ENCODE measurements around the gene DNAL4.

DNA sequence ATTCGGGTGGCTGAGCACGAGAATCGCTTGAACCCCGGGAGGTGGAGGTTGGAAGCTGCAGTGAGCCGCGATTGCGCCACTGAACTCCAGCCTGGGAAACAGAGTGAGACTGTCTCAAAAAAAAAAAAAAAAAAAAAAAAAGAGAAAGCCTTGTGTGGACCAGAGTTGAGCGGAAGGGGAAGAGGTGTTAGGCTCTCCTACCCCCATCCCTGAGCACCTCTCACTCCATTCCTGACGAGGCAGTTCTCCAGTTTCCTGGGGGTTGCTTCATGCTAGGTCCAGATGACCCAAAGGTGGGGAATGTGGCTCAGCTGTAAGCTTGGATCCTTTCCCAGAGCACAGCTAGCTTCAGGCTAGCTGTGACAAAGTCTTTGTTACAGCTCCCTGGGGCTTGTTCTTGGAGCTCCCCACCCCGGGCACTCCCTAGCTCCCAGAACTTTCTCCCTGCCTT lies 8.8 kb upstream of the DNAL4 start:
- TF ChIP-seq, protein P1, sequence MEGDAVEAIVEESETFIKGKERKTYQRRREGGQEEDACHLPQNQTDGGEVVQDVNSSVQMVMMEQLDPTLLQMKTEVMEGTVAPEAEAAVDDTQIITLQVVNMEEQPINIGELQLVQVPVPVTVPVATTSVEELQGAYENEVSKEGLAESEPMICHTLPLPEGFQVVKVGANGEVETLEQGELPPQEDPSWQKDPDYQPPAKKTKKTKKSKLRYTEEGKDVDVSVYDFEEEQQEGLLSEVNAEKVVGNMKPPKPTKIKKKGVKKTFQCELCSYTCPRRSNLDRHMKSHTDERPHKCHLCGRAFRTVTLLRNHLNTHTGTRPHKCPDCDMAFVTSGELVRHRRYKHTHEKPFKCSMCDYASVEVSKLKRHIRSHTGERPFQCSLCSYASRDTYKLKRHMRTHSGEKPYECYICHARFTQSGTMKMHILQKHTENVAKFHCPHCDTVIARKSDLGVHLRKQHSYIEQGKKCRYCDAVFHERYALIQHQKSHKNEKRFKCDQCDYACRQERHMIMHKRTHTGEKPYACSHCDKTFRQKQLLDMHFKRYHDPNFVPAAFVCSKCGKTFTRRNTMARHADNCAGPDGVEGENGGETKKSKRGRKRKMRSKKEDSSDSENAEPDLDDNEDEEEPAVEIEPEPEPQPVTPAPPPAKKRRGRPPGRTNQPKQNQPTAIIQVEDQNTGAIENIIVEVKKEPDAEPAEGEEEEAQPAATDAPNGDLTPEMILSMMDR (IDR thresholded peaks at IDR 0.05; ENCODE audit: borderline replicate concordance, extremely low read depth, low read length, poor library complexity, severe bottlenecking), result no peak
- no peak for TF ChIP-seq EZH2 (IDR thresholded peaks at IDR 0.05; ENCODE audit: borderline replicate concordance, low read depth, low read length, severe bottlenecking)
